K562 (cell line): Measurements from ENCODE around the gene ANKDD1A. TPM values are rescaled to one million over a fixed set of nuclear protein-coding genes. Genes with fewer than 3 reads are reported as not detected.
A peak's percentile ranks its signal among the peaks of the same experiment; 100 is the strongest.

Experiments used
- ARID4B ChIP-seq: sonication (generic); formaldehyde crosslinking; IDR thresholded peaks from 2 replicates; pipeline ENCODE4 v1.8.0; 2022; ENCODE audit warnings: mild to moderate bottlenecking, missing genetic modification reagents
- BCL6 ChIP-seq: fragments of 250-450 bp; sonication (Bioruptor Pico); IDR thresholded peaks from 2 replicates; pipeline ENCODE4 v1.4.0; 2020
- CTBP1 ChIP-seq: fragments of 450-650 bp; IDR thresholded peaks from 2 replicates; pipeline ENCODE4 v1.6.1; 2016; ENCODE audit warnings: borderline replicate concordance
- E2F6 ChIP-seq, 2 experiments: IDR thresholded peaks; 2 replicates each; pipeline ENCODE4 v1.6.1; 2011; ENCODE audit warnings: borderline replicate concordance in 1 of 2, control low read depth in 1 of 2, low read depth in 1 of 2, low read length in 1 of 2, mild to moderate bottlenecking in 1 of 2, mixed read lengths in 1 of 2, moderate library complexity in 1 of 2; ENCODE audit not compliant: insufficient read depth in 1 of 2, insufficient read length in 1 of 2, poor library complexity in 1 of 2, severe bottlenecking in 1 of 2; ENCODE audit errors: extremely low read depth in 1 of 2
- ILK ChIP-seq: fragments of 450-650 bp; IDR thresholded peaks from 2 replicates; pipeline ENCODE4 v1.6.1; 2016; ENCODE audit warnings: missing genetic modification characterization, low read depth, mild to moderate bottlenecking, missing compliant biosample characterization, moderate library complexity, borderline replicate concordance
- L3MBTL2 ChIP-seq: fragments of 450-650 bp; IDR thresholded peaks from 2 replicates; pipeline ENCODE4 v1.6.1; 2016; ENCODE audit warnings: mild to moderate bottlenecking, moderate library complexity
- MAFG ChIP-seq: fragments of 450-650 bp; conservative IDR thresholded peaks from 2 replicates; pipeline ENCODE4 v1.6.1; 2016; ENCODE audit warnings: missing genetic modification characterization, missing compliant biosample characterization
- NFE2 ChIP-seq: IDR thresholded peaks from 2 replicates; pipeline ENCODE4 v1.6.1; 2014; ENCODE audit warnings: antibody characterized with exemption, low read depth
- TAF9B ChIP-seq: fragments of 450-650 bp; IDR thresholded peaks from 2 replicates; pipeline ENCODE4 v1.6.1; 2018; ENCODE audit warnings: mild to moderate bottlenecking; ENCODE audit not compliant: partially characterized antibody
- ZBTB11 ChIP-seq, 3 experiments: fragments of 200-800 bp in 1 of 3; fragments of 250-450 bp in 1 of 3; fragments of 450-650 bp in 1 of 3; sonication (Bioruptor Pico) in 1 of 3; sonication (Bioruptor generic) in 1 of 3; formaldehyde crosslinking in 1 of 3; IDR thresholded peaks; 2 replicates each; pipeline versions ENCODE4 v1.6.1 to v1.8.0; 2016 to 2022; ENCODE audit warnings: mild to moderate bottlenecking in 2 of 3, missing genetic modification characterization in 2 of 3, missing compliant biosample characterization in 1 of 3, moderate library complexity in 1 of 3
- ZBTB34 ChIP-seq: fragments of 250-450 bp; sonication (Bioruptor Pico); IDR thresholded peaks from 2 replicates; pipeline ENCODE4 v1.8.0; 2021; ENCODE audit warnings: mild to moderate bottlenecking, moderate library complexity
- ZNF511 ChIP-seq: sonication (generic); formaldehyde crosslinking; IDR thresholded peaks from 2 replicates; pipeline ENCODE4 v1.8.0; 2022; ENCODE audit warnings: mild to moderate bottlenecking, missing genetic modification reagents
- ZNF512 ChIP-seq: IDR thresholded peaks from 2 replicates; pipeline ENCODE4 v1.6.1; 2016; ENCODE audit warnings: missing genetic modification characterization, missing compliant biosample characterization
- ZNF75A ChIP-seq: fragments of 450-650 bp; formaldehyde crosslinking; IDR thresholded peaks from 2 replicates; pipeline ENCODE4 v1.4.0; 2020; ENCODE audit warnings: mild to moderate bottlenecking
- polyA plus RNA-seq, 8 experiments: library from polyadenylated mRNA; depleted of rRNA in 4 of 8; stranded (reverse) in 5 of 8; unstranded in 3 of 8; fragments of >200 nt; fragmentation: Nextera tagmentation in 2 of 8; fragmentation: Illumina TruSeq in 1 of 8; extraction: Ambion mirVana in 2 of 8; extraction: Trizol in 1 of 8; gene quantifications; 2 replicates each; pipeline versions ENCODE4 v1.2.1 to v1.2.3, GENCODE V29; 2011 to 2014; ENCODE audit warnings: inconsistent platforms in 1 of 8, missing spikeins in 1 of 8
- total RNA-seq, 7 experiments: library from RNA; depleted of rRNA in 6 of 7; stranded (reverse); fragments of >200 nt in 6 of 7; fragmentation: Illumina TruSeq in 2 of 7; extraction: Trizol in 2 of 7; gene quantifications; 2 replicates each; pipeline versions ENCODE4 v1.2.1 to v1.2.3, GENCODE V29; 2011 to 2021; ENCODE audit warnings: low replicate concordance in 1 of 7

ANKDD1A gene
- total and polyA plus RNA-seq, 9 of the 15 experiments (the other 6 are each of a cell fraction or from before 2014, with no cell fraction given), result 0.08 to 0.80 (median 0.43) TPM

GRCh38 chr15:64950888-64951287, 39.2 kb downstream of the ANKDD1A start (continued):
- TF ChIP-seq ZBTB11 (CRISPR knock-in tag; IDR thresholded peaks at IDR 0.05), result no peak
- peak; percentile 48 for TF ChIP-seq CTBP1
- TF ChIP-seq BCL6, result no peak
- TF ChIP-seq ZNF511 (CRISPR knock-in tag), result no peak
- TF ChIP-seq E2F6 (IDR thresholded peaks at IDR 0.05; ENCODE audit: borderline replicate concordance in 1 of 2, extremely low read depth in 1 of 2, insufficient read depth in 1 of 2, insufficient read length in 1 of 2, low read depth in 1 of 2, low read length in 1 of 2, poor library complexity in 1 of 2, severe bottlenecking in 1 of 2), result peak in 1 of 2 experiments; percentile 32
- peak; percentile 52 for TF ChIP-seq L3MBTL2
- TF ChIP-seq ILK, result no peak
- no peak for TF ChIP-seq TAF9B
- TF ChIP-seq MAFG (tag), result peak; percentile 50
- peak; percentile 64 for TF ChIP-seq NFE2
- TF ChIP-seq ZNF75A (CRISPR knock-in tag), result no peak
- peak; percentile 7; the same call in 1 of the 2 replicates for TF ChIP-seq ZNF512
- no peak for TF ChIP-seq ZBTB34 (CRISPR knock-in tag)
- no peak for TF ChIP-seq ARID4B (CRISPR knock-in tag)
